KG1 (cell line): Measurements from ENCODE around the gene TAS2R30.

Source experiments
- DNase-seq: peaks from one replicate; lab custom pipeline; 2025; lab: John Stamatoyannopoulos, UW

TAS2R30 gene, protein sequence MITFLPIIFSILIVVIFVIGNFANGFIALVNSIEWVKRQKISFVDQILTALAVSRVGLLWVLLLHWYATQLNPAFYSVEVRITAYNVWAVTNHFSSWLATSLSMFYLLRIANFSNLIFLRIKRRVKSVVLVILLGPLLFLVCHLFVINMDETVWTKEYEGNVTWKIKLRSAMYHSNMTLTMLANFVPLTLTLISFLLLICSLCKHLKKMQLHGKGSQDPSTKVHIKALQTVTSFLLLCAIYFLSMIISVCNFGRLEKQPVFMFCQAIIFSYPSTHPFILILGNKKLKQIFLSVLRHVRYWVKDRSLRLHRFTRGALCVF

GRCh38 chr12:11134305-11134704 lies at the start of gene TAS2R30:
Gene TAS2R30 (minus strand): TSS chr12:11134644. CDS start chr12:11134244, 400 bp downstream.
- DNase-seq: no peak

DNA sequence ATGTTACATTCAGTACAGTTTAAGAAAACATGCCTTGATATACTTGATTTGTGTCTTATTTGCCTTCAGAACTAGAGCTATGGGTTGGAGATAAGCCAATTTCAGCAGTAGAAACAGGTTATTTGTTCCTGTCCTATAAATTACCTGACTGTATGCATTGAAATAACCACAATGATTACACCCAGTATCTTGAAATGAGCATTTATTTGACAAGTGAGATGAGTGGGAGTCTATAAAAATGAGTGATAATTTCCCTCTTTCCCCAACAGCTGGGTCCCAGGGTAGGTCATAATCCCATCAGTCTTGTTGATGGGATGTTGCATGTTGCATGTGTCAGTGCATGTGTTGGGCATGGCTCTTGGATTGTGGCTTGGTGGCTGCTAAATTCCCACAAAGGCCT lies 48.6 kb upstream of the TAS2R30 start:
- DNase-seq: no peak

DNA sequence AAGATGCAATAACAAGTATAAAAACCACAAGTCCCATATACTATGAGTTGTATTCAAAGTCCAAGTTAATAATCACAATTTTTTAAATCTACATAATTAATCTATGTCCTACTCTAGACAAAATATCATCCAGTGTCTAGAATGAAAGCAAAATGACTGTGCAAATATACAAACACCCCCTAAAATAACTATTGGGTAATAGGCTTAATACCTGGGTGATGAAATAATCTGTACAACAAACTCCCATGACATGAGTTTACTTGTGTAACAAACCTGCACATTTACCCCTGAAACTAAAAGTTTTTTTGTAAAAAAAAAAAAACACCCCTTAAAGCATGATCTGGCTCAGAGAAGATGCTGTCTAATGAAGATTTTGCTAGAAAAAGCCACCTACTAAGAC lies 48.1 kb upstream of the TAS2R30 start:
- DNase-seq: no peak

- no peak for DNase-seq
Measured at GRCh38 chr12:11178250-11178649, 43.8 kb upstream of the TAS2R30 start.

DNA sequence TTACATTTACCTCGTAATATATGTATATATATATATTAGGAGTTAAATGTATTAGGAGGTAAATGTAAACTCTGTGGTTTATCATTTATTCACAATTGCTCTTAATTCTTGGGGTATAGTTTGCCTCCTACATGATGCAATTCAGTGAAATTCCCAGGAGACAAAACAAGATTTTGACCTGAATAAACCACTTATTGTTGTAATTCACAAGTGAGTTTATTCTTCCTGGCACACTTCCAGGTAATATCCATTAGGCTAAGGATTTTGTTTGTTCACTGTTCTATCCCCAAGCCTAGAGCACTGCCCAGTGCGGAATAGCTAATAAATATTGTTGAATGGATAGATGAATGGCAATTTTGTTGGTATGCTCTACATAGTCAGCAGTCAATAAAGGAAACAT lies 39.6 kb upstream of the TAS2R30 start:
- no peak for DNase-seq

DNA sequence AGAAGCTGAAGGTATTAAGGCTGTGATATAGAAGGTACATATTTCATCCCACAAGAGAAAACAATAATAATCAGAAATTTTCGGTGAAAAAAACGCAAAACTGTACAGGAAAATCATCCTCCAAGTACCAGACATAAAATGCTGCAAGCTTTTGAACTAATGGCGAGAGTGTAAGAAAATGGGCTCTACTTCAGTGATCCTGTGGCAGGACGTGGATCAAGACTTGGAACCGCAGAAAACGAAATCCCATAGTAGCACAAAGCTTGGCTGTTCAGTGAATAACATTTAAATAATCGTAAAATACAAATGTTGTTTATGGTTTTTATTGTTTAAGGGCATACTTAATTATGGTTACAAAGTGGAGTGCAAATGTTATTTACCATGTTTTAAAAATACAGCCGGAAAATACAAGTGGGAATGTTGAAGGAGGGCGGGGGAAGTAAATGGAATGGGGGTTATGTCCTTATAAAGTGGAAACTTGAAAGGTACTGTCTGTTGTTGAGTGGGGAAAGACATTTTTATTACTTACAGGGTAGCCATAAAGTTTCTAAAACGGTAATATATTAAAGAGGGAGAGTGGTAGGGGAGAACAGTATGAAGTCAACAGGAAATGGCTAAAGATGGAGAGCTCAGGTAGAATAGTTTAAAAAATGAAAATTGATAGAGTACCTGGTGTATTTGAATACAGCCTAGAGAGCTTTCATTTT lies 37.7 kb upstream of the TAS2R30 start:
- no peak for DNase-seq

GRCh38 chr12:11171145-11171968 lies 36.9 kb upstream of the TAS2R30 start, which contains the start of gene SMIM10L1:
Gene SMIM10L1 (plus strand): TSS chr12:11171194. CDS start chr12:11171357, 163 bp downstream.
- peak; percentile 28 for DNase-seq

GRCh38 chr12:11170810-11171144 lies 36.3 kb upstream of the TAS2R30 start:
- DNase-seq: no peak

DNA sequence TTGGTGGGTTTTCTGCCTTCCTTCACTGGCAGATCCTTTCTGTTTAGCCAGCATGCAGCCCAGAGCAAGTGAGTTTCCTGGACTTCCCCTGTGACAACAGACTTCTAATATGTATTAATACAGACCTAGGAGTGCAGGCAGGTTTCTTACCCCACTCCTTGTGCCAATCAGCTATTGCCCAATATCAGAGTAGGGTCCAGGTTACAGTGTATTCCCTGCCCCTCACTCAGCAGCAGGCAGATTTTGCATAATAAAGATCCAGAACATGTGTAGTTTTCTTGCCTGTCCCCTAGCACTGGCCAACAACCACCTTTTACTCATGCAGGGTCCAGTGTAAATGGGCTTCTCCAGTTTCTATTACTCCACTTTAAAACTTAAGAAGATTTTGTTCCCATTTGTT lies 31.9 kb upstream of the TAS2R30 start:
- no peak for DNase-seq

DNA sequence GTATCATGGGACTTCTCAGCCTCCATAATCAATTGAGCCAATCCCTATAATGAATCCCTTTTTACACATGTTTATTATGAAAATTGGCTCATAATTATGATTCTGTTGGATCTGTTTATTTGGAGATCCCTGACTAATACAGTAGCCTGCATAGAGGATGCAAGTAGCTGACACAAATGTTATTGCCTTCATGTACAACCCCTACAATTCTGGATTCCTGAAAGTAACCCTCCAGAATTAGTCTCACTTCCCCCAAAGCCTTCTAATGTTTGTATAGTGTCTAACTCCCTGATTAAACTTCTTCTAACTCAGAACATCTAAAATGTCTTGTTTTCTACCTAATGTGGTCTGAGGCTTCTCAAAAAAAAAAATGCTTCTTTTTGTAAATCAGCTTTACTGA lies 29.9 kb upstream of the TAS2R30 start:
- DNase-seq: no peak

GRCh38 chr12:11162502-11162901 lies 28.1 kb upstream of the TAS2R30 start:
- no peak for DNase-seq

DNA sequence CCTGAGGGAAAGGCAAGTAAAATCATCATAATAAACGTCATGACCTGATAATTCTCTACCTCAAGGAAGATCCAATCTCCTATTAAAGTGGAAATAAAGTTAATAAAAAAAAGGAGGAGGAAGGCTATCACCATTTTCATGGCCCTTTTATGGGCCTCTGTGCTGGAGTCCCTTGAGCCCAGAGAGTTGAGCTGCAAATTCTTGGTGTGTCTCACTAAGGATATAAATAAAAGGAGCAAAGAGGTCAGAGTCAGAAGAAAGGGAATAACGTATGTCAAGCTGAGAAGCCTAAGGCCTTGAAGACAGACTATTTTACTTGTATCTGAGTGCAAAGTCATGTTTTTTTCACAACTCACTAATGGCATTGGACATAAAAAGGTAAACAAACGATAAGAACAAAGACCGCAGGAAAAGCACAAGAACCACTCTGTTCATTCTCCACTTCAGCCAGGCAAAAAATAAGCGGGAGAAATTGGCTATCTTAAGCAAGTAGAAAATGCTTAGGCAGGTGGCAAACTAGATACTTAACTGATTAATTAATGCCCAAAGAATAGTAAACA lies 24.5 kb upstream of the TAS2R30 start:
- no peak for DNase-seq

DNA sequence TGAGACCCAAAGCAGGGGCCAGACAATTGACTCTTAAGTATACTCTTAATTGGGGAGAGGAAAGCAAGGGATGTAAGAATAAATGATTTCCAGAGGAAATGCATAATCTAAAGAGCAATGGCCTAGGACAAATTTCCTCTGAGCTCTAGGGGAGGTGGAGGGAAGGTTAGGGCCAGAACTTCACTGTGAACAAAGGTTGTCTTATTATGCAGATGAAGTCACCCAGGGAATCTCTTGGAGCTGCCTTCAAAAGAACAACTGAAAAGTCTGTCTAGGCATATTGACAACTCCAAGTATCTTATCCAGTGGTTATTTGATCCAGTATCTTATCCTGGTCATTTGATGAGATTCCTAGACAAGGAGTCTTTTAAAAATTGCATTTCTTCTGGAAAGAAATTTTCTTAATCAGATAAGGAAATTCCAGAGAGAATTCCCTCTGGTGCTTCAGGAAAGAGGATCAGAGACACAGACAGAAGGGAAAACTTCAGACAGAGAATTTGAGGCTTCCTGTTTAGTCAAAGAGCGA lies 20.0 kb upstream of the TAS2R30 start:
- DNase-seq: no peak

DNA sequence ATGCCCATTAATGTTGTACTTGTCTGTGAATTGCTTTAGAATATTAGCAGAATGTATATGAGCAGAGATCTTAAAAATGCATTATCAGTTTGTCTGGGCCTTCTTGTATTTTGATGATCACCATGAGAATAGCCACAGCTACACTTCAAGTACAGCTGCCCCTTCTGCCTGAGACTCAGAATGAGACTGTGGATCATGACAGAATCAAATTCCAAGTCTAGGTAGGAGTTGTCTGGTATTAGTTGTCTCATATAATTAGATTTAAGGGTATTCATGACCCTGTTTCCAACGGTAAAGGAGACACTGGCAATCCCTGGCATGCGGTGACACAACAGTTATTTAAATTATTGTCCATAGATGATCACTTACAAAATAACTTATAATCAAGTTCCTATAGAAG lies 18.3 kb upstream of the TAS2R30 start:
- DNase-seq: no peak

GRCh38 chr12:11150832-11151231 lies 16.4 kb upstream of the TAS2R30 start:
- no peak for DNase-seq

DNA sequence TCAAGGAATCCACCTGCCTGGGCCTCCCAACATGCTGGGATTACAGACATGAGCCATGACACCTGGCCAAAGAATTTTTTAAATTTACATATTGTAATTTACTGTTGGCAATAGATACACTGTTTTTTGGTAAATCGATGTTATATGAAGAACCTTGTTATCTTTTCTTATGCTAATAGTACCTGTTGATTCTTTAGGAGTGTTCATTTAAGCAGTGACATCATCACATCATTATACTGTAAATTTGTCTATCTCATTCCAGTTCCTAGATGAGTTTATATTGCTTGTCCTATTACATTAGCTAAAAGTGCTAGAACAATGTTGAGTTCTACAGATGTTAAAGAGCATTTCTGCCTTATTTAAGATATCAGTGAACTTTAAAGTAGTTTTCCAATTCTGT lies 13.0 kb upstream of the TAS2R30 start:
- no peak for DNase-seq

DNA sequence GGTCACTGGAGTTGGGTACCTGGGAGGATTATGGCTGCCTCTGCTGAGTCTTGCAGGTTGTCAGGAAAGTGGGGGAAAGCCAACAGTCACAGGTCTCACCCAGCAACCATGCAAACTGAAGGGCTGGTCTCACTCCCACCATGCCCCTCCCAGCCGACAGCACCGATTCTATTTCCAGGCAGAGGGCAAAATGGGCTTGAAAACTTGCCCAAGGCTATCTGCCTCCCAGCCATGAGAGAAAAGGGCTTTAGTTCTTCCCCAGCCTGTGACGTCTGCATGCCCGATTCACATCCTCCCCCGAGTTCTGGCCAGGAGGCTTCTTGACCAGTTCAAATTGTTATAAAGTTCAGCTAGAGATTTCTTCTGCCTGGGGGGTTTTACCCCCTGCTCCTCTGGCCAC lies 9.9 kb upstream of the TAS2R30 start:
- DNase-seq: no peak

DNA sequence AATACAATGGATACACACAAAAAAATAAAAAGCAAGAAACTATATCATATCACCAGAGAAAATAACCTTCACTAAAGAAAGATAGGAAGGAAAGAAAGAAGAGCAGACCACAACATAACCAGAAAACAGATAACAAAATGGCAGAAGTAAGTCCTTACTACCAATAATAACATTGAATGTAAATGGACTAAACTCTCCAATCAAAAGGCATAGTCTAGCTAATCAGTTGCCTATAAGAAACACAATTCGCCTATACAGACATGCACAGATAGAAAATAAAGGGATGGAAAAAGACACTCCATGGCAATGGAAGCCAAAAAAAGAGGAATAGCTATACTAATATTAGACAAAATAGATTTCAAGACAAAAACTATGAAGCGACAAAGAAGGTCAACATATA lies 8.9 kb upstream of the TAS2R30 start:
- no peak for DNase-seq

- no peak for DNase-seq
Measured at GRCh38 chr12:11136075-11136474, 1.6 kb upstream of the TAS2R30 start.

DNA sequence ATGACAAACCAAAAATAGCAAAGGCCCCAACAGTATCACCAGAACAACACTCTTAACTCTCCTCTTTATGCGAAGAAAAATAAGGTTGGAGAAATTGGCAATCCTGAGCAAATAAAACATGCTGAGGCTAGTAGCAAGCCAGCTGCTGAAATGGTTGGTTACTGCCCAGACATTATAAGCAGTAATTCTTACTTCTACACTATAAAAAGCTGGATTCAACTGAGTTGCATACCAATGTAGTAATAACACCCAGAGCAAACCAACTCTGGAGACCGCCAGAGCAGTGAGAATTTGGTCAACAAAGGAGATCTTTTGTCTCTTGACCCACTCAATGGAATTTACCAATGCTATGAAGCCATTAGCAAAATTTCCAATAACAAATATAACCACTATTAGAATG lies 628 bp downstream of the TAS2R30 start:
- no peak for DNase-seq

DNA sequence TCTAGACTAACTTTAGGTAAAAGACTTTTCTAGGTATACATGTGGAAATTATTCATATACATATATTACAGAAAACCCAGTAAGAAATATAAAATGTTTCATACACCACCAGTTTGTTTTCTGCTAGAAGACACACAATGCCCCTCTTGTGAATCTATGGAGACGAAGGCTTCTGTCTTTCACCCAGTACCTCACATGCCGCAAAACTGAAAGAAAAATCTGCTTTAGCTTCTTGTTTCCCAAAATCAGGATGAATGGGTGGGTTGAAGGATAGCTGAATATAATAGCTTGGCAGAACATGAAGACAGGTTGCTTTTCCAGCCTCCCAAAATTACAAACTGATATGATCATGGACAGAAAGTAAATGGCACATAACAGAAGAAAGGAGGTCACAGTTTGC lies 1.3 kb downstream of the TAS2R30 start:
- DNase-seq: no peak

- DNase-seq: no peak
Measured at GRCh38 chr12:11130999-11131398, 3.4 kb downstream of the TAS2R30 start.
